ENCODE measurements around the gene TRHDE. TPM values are rescaled to one million over a fixed set of nuclear protein-coding genes. Genes with fewer than 3 reads are reported as not detected.

TRHDE gene
- total and polyA plus RNA-seq, 7 donors: 0.42 to 10.0 (median 2.9) TPM

DNA sequence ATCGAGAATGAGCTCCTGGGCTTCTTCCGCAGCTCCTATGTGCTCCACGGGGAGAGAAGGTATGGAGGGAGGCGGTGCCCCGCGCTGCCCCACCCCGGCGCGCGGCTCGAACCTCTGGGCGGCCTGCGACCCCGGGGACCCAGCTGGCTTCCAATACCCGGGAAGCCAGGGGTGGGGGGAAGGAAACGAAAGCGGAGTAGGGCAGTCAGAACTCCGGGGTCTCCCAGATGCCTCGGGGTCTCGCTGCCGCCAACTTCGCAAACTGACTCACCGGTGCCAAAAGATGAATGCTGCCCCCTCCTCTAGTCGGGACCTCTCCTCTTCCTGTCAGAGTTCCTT lies 1.3 kb downstream of the TRHDE start:
- Histone ChIP-seq H3K9me3 (no peaks in the 10 kb centered on the region), H3K4me1 (peaks cover 0 to 28% (median 21%) of the 10 kb centered on the region in 4 donors), H3K4me3 (peak overlapping the region; percentile 25 to 61 (median 50)), H3K27me3 (peaks cover 16 to 48% (median 40%) of the 10 kb centered on the region in 3 donors), H3K36me3 (no peaks in the 10 kb centered on the region), H3K27ac (peak overlapping the region in 1 of 4 donors; percentile 10)
- 2 to 8% methylated on average over 24 of the region's 24 CpGs for WGBS, 2 donors
- intact Hi-C loops (cut with DNase I): no loop called here
- no peak for DNase-seq
- TF ChIP-seq POLR2AphosphoS5 (IDR thresholded peaks at IDR 0.05): no peak
- no peak for TF ChIP-seq CTCF (IDR thresholded peaks at IDR 0.05)

DNA sequence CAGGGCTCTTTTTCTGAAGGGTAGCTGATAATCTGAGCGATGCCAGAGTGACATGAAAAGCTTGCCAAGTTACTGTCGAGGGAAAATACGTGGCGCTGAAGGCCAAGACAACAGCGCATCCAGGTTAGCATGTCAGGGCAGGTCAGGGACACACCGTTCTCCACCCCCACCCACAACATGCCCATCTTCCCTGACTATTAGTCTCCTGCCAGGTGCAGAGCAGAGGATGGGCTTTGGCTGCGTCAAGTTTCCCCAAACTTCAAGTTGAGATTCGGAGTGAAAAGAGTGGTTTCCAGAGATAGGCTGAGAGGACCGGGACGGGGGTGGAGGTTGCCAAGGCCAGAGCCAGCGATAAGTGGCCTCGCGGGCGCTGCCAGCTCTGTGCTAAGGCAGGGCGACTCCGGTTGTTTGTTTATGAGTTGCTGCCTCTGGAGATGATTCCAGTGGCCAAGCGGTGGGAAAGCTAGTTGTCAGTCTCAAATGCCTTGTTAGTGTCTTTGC lies 1.7 kb downstream of the TRHDE start:
- peaks cover 0 to 28% (median 21%) of the 10 kb centered on the region in 4 donors for H3K4me1 ChIP-seq
- no peaks in the 10 kb centered on the region for H3K36me3 ChIP-seq
- DNase-seq: no peak
- H3K4me3 ChIP-seq: peak overlapping the region; percentile 25 to 61 (median 50)
- TF ChIP-seq CTCF (IDR thresholded peaks at IDR 0.05) (no peak), POLR2AphosphoS5 (IDR thresholded peaks at IDR 0.05) (no peak), POLR2A (IDR thresholded peaks at IDR 0.05) (no peak), EP300 (IDR thresholded peaks at IDR 0.05) (no peak)
- no peaks in the 10 kb centered on the region for H3K9me3 ChIP-seq
- peaks cover 16 to 48% (median 40%) of the 10 kb centered on the region in 3 donors for H3K27me3 ChIP-seq
- intact Hi-C loops (cut with DNase I): no loop called here
- no peak overlapping the region for H3K27ac ChIP-seq
- 16 to 20% methylated on average over 17 of the region's 17 CpGs for WGBS, 2 donors

- no peaks in the 10 kb centered on the region for H3K9me3 ChIP-seq
- H3K36me3 ChIP-seq: no peaks in the 10 kb centered on the region
- WGBS, 2 donors: 54 to 72% methylated on average over 1 of the region's 1 CpG
- H3K4me1 ChIP-seq: peaks cover 0 to 28% (median 21%) of the 10 kb centered on the region in 4 donors
- no peak for DNase-seq
- no peak overlapping the region for H3K4me3 ChIP-seq
- intact Hi-C loops (cut with DNase I): no loop called here
- no peak overlapping the region for H3K27ac ChIP-seq
- peaks cover 16 to 48% (median 40%) of the 10 kb centered on the region in 3 donors for H3K27me3 ChIP-seq
- TF ChIP-seq EP300 (IDR thresholded peaks at IDR 0.05): no peak
- TF ChIP-seq CTCF (IDR thresholded peaks at IDR 0.05): no peak
- no peak for TF ChIP-seq POLR2AphosphoS5 (IDR thresholded peaks at IDR 0.05)
- TF ChIP-seq POLR2A (IDR thresholded peaks at IDR 0.05): no peak
Measured at GRCh38 chr12:72274931-72275330, 2.8 kb downstream of the TRHDE start.

GRCh38 chr12:72275526-72275925 lies 3.4 kb downstream of the TRHDE start:
- Histone ChIP-seq H3K36me3 (no peaks in the 10 kb centered on the region), H3K27me3 (peaks cover 16 to 48% (median 37%) of the 10 kb centered on the region in 3 donors), H3K4me1 (peaks cover 0 to 28% (median 21%) of the 10 kb centered on the region in 4 donors), H3K9me3 (no peaks in the 10 kb centered on the region), H3K27ac (no peak overlapping the region), H3K4me3 (no peak overlapping the region)
- intact Hi-C loops (cut with DNase I): no loop called here
- no peak for DNase-seq
- TF ChIP-seq POLR2AphosphoS5 (IDR thresholded peaks at IDR 0.05) (no peak), EP300 (IDR thresholded peaks at IDR 0.05) (no peak), CTCF (IDR thresholded peaks at IDR 0.05) (no peak), POLR2A (IDR thresholded peaks at IDR 0.05) (no peak)
- WGBS, 2 donors: 76 to 86% methylated on average over 2 of the region's 2 CpGs

All from sigmoid colon (tissue), 7 donors.